Neural progenitor cell (in vitro differentiated cells): ENCODE measurements around the gene PRICKLE2.

ENCODE experiments used
- CTCF ChIP-seq: fragments of 200-600 bp; sonication (generic); IDR thresholded peaks from 2 replicates; pipeline ENCODE4 v1.5.1; 2017; ENCODE audit warnings: antibody characterized with exemption, mild to moderate bottlenecking
- EZH2 ChIP-seq: fragments of 200-600 bp; sonication (generic); IDR thresholded peaks from 2 replicates; pipeline ENCODE4 v1.6.1; 2017; ENCODE audit warnings: antibody characterized with exemption, mild to moderate bottlenecking, moderate library complexity
- EZH2phosphoT487 ChIP-seq: fragments of 200-600 bp; sonication (generic); IDR thresholded peaks from 2 replicates; pipeline ENCODE4 v1.6.1; 2017; ENCODE audit warnings: antibody characterized with exemption

GRCh38 chr3:64091501-64091900 lies 133.8 kb downstream of the PRICKLE2 start:
- TF ChIP-seq EZH2 (no peak), CTCF (no peak), EZH2phosphoT487 (no peak)
